ENCODE results near the gene TRABD2B.
A peak's percentile ranks its signal among the peaks of the same experiment; 100 is the strongest.

TRABD2B gene

DNA sequence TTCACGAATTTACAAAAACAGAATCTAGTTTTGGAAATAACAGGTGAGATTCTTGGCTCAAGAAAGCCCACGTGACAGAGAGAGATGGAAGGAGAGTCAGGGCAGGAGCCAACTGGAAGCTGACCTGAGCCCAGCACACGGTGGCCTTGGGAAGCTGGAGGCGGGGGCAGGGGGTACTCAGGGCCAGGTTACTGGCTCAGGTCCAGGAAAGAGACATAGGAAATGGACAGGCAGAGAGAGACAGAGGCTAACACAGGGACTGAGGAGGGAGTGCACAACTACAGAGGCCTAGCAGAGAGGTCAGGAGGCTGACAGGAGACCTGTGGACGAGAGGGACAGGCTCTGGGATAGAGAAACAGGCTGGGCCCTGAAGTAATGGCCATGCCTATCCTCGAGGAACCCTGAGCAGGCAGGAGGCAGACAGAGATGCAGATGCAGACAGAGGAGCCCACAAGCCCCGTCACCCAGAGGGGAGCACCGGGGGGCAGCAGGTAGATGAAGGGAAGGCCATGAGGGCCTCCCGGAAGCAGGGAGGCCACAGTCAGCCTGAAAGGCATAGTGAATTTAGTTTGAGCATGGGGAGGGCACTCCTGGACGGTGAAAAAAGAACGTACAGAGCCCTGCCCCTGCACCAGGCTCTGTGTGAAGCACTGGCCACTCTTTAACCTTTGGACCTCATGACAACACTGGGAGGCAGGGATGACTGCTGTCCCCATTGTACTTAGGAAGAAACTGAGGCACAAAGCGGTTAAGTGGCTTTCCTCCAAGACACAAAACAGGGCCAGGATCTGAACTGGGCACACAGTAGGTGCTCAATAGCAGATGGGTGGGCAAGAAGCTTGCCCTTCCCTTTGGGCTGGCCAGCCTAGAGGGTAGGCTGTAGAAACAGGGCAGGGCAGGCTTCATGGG lies 230.1 kb downstream of the TRABD2B start:
- DNase-seq: no peak

DNA sequence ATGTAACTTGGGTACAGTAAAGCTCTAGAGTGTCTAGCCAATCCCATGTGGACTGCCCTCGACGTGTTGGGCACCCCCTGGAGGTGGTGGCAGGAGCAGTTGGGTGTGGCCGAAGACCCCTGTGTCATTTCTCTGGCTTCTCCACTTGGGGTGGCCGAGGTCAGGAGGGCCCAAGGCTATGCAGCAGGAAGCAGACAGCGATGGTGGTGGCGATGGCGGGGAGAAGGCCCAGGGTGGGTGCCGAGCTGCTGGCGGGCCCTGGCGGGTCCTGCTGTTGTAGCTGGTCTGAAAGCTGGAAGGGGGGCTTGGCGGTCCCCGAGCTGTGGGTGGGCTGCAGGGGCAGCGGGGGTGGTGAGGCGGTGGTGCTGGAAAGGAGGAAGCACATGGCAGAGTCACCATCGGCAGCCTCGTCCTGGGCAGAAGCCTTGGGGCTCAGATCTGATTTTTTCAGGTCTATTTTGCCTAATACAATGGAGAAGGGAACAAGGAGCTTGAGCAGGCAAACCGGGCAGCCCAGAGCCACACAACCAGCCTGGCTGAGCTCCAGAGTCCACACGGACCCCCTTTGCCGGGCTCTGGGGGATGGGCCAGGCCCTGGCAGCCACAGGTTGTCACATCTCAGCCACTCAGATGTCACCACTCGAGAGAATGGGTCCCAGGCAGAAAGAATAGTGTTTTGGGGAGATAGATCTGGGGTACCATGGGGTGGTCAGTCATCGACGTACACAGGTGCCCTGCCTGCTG lies 231.3 kb downstream of the TRABD2B start:
- no peak for DNase-seq

DNA sequence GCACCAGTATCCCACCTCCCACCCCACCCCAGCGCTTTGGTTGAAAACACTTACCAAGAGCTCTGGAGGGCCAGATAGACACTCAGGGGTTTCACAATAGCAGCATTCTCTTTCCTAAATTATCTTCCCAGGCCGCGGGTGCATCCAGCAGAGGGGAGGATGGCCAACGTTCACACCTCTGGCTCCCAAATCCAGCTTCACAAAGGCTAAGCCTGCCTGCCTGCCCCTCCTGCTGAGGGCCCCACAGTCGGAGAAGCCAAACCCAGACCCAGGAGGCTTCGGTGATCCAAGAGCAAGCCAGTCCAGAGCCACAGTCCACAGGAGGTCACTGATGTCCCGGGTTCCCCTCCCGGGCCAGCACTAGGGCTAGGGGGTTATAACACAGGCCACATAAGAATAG lies 231.9 kb downstream of the TRABD2B start:
- no peak for DNase-seq

DNA sequence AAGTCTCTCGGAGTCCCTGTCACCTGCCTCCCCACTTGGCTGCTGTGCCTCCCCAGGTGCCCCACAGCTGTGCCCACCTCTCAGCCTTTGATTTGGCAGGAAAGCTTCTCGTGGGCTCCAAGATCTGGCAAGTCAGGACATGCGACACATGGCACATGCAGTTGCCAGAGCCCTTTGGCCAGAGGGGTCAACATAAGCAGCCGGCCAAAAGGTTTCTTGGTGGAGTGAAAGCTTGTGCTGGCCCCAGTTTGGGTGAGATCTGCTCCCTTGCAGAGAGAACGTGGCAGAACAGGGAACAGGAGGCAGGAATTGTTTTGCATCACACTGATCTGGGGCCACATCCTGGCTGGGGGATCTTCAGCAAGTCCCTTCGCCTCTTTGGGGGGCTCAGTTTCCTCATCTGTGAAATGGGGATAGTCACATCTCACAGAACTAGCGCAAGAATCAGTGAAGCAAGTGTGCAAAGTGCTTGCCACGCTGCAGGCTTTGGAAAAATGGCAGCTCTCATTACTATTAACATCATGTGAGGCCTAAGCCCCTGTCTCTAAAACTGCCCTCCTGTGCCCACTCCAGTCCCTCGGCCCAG lies 232.6 kb downstream of the TRABD2B start:
- DNase-seq: no peak

DNA sequence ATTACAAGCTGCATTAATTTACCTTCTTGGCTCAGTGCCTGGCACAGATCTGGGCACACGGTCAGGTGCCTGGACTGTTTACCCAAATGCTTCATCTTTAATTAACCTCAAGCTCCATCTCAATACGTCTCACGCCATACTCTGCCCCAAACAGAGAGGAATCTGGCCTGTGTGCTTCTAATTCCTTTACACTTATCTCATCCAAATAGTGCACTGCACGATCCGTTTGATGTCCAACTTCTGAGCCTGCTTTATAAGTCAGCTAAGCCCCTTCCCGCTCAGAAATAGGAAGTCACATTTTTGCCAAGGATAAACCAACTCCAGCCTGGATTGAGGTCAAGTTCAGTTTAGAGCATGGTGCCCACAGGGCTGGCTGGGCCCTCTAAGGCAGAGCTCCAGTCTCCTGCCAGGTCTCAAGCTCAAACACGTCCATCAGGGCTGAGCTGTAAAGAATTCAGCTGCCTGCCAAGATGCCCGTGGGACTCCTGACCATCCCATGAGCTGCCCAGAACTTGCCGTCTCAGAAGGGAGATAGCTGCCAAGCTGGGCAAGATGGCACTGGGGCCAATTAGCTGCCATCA lies 233.5 kb downstream of the TRABD2B start:
- no peak for DNase-seq

- peak; percentile 4 for DNase-seq
Measured at GRCh38 chr1:47761974-47762373, 235.2 kb downstream of the TRABD2B start.

GRCh38 chr1:47761201-47761930 lies 235.8 kb downstream of the TRABD2B start:
- DNase-seq: no peak

DNA sequence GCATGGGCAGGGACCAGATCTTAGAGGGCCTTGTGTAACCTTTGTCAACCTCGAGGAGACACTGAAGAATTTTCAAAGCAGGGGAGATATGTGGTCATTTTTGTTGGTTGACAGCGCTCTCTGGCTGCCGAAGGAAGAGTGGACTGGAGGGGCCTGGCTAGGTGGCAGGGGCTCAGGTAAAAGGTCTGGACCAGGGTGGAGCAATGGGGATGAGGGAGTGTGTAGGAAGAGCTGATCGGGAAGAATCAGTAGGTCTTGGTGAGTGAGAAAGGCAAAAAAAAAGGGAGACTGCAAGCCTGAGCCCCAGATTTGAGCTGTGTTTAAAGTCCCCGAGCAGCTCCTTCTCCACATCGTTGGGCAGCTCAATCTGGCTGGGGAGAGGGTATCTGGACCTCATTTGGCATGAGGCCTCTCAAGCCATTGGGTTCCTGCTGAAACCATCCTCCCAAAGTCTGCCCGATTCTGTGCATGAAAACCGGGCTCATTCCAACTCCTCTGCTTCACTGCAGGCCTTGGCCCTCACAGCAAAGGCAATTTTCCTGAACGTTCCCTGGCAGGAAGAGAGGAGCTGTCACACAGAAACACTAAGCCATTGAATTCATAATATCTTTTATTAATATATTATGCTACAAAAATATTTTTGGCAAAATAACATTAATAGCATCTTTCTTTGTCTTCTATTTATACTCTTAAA lies 237.1 kb downstream of the TRABD2B start:
- no peak for DNase-seq

DNA sequence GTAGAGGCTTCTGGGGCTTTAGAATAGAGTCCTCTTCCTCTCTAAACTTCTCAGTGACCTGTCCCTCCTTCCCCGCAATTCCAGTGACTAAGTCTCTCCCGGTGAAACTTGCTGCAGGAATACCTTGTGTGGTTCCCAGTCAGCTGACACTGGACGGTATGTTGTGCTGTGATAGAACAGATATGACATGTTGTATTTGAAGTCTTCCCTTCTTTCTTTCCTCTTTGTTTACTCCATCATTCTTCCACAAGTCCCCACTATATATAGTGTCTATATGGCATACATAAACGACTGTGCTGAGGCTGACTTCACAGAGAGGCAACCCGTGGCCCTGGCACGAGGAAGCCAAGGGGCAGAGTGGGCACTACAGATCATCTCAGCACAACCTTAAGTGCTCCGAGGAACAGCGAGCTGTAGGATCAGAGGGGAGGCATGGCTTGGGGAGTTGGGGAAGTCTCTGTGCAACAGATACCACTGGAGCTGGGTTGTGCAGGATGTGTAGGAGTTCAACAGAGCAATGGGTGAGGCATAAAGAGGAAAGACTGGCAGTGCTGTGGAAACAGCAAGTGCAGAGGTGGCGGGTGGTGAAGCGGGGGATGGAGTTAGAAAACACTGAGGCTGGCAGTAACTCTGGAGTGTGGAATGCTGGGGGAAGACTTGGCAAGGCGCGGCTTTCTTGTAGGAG lies 237.8 kb downstream of the TRABD2B start:
- DNase-seq: no peak

- no peak for DNase-seq
Measured at GRCh38 chr1:47758341-47759250, 238.6 kb downstream of the TRABD2B start.

- DNase-seq: no peak
Measured at GRCh38 chr1:47757226-47757975, 239.8 kb downstream of the TRABD2B start.

DNA sequence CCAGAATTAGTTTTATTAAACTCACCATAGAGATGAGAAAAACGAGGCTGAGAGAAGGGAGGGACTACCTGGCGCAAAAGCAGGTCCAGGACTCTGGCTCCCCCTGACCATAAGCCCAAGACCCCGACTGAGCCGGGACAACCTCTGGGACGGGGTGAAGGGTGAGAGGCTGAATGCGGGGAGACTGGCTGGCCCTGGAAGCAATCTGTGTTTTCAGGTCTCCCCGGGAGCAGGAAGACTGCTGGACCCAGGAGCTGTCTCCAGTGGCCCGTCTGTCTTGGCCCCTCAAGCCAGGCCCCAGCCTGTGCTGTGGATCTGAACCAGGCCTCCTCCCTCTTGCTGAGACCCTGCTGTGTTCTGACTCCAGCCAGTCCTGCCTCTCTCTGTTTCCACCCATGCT lies 240.8 kb downstream of the TRABD2B start:
- no peak for DNase-seq

DNA sequence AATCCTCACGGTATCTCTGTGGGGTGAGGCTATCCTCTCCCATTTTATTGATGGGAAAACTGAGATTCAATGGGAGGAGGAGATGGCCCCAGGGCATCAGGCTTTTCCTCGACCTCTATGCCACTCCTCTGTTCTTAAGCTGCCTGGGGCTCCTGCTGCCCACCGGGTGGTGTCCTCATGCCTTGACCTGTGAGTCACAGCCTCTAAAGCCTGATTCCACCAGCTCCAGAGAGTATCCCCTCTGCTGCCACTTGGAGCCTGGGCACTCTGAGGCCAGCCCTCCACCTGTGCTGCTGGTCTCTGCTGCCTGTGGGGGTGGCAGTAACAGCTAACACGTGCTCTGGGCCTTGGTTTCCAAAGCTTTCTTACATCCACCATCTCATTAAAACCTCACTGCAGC lies 241.2 kb downstream of the TRABD2B start:
- no peak for DNase-seq

DNA sequence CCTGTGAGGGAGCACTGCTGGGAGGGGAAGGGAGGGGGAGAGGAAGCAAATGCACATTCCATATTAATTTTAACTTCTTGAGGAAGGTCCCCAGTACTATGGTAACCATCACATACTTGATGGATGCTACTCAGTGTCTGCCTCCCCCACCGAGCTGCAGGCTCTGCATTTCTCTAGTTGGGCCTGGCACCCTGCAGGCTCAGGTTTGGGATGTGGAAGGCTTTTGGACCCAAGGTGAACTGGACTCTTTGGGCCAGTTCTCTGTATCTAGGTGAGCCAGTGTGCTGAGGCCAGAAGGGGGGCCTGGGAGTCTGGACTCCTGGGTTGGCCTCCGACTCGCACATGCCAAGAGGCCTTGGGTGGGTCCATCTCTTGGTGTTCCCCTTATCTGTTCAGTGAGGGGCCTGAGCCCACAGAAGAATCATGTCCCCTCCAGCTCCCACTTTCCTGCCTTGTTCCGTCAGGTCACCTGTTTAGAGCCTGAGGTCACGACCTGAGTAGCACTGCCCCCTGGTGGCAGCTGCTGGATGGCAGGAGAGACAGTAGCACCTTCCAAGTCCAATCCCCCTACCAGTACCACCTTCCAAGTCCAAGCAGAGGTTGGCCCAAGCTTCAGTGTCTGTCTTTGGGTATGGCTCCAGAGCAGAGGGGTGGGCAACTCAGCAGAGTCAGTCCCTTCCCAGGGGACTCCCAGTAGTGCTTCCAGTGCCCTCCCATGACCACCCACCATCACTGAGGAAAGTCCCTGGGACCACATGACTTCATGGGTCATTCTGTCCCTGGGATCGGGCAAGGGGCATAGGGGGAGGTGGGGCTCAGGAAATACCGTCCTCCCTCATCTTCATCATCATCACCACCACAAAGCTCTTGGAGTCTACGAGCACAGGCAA lies 241.8 kb downstream of the TRABD2B start:
- DNase-seq: no peak

- DNase-seq: no peak
Measured at GRCh38 chr1:47754221-47754620, 243.0 kb downstream of the TRABD2B start.

GRCh38 chr1:47753808-47754207 lies 243.4 kb downstream of the TRABD2B start:
- no peak for DNase-seq

DNA sequence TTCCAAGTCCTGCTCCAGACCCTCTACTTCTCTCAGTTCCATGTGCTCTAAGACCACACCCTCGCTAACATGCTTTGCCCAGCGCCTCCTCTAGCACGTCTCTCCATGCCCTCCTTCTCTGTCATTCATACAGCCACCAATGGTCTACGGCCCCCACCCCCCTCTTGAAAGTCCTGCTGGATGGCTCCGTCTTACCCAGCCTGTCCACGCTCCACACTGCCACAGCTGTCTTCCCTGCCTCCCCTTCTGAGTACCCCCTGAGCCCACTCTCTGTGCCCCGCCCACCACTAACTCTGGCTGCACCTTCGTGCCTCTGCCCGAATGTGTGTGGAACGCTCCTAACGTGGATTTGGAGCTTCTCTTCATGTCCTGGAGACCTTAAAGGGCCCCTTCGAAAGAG lies 244.6 kb downstream of the TRABD2B start:
- DNase-seq: no peak

GRCh38 chr1:47751996-47752451 lies 245.2 kb downstream of the TRABD2B start:
- peak; percentile 77 for DNase-seq

Data from right hindlimb (tissue), 1 donor.